KOPT-K1 (cell line): ENCODE measurements around the gene KLHL18.
"Not testable (repeated sequence)": the region's sequence is repeated elsewhere in the genome, so short reads cannot be mapped to it uniquely, and the experiment has no call there.

Experiments
- H3K27ac ChIP-seq: fragments of 200-600 bp; sonication (generic); 2 replicates; pipeline ENCODE4 v1.5.1; 2016; ENCODE audit warnings: antibody characterized with exemption, mild to moderate bottlenecking, low read depth, low read length; ENCODE audit not compliant: poor library complexity, severe bottlenecking
- H3K36me3 ChIP-seq: fragments of 200-600 bp; sonication (generic); 2 replicates; pipeline ENCODE4 v1.5.1; 2017; ENCODE audit warnings: antibody characterized with exemption, mild to moderate bottlenecking, low read length, moderate library complexity; ENCODE audit not compliant: insufficient read depth
- H3K9me3 ChIP-seq: fragments of 200-600 bp; sonication (generic); 2 replicates; pipeline ENCODE4 v1.5.1; 2017; ENCODE audit warnings: antibody characterized with exemption, low read length, mild to moderate bottlenecking; ENCODE audit not compliant: insufficient read depth, poor library complexity, severe bottlenecking

The KLHL18 gene

GRCh38 chr3:47355010-47355409 is 72.3 kb downstream of the KLHL18 start:
- Histone ChIP-seq H3K36me3 (no peaks in the 10 kb centered on the region), H3K9me3 (peaks cover 16% of the 10 kb centered on the region), H3K27ac (no peak overlapping the region)

GRCh38 chr3:47356201-47356600 is 73.5 kb downstream of the KLHL18 start:
- Histone ChIP-seq H3K36me3 (no peaks in the 10 kb centered on the region), H3K9me3 (peaks cover 23% of the 10 kb centered on the region), H3K27ac (no peak overlapping the region)

- Histone ChIP-seq H3K27ac (no peak overlapping the region), H3K9me3 (peaks cover 23% of the 10 kb centered on the region), H3K36me3 (no peaks in the 10 kb centered on the region)
Measured at GRCh38 chr3:47359323-47359722, 76.6 kb downstream of the KLHL18 start.

GRCh38 chr3:47360110-47360517 is 77.4 kb downstream of the KLHL18 start:
- peaks cover 23% of the 10 kb centered on the region for H3K9me3 ChIP-seq
- not testable (repeated sequence) for H3K27ac ChIP-seq, H3K36me3 ChIP-seq

GRCh38 chr3:47362701-47363100 is 80.0 kb downstream of the KLHL18 start:
- peaks cover 23% of the 10 kb centered on the region for H3K9me3 ChIP-seq
- no peak overlapping the region for H3K27ac ChIP-seq
- H3K36me3 ChIP-seq: no peaks in the 10 kb centered on the region

GRCh38 chr3:47365213-47366153 is 82.7 kb downstream of the KLHL18 start:
- Histone ChIP-seq H3K9me3 (peaks cover 2% of the 10 kb centered on the region), H3K36me3 (no peaks in the 10 kb centered on the region), H3K27ac (no peak overlapping the region)

GRCh38 chr3:47366833-47367232 is 84.1 kb downstream of the KLHL18 start:
- Histone ChIP-seq H3K36me3 (no peaks in the 10 kb centered on the region), H3K27ac (no peak overlapping the region), H3K9me3 (no peaks in the 10 kb centered on the region)

GRCh38 chr3:47367631-47368030 is 84.9 kb downstream of the KLHL18 start:
- no peaks in the 10 kb centered on the region for H3K9me3 ChIP-seq
- H3K36me3 ChIP-seq: no peaks in the 10 kb centered on the region
- H3K27ac ChIP-seq: no peak overlapping the region

GRCh38 chr3:47370020-47370419 is 87.3 kb downstream of the KLHL18 start:
- H3K27ac ChIP-seq, H3K9me3 ChIP-seq, H3K36me3 ChIP-seq: not testable (repeated sequence)

GRCh38 chr3:47370887-47371697 is 88.3 kb downstream of the KLHL18 start:
- no peaks in the 10 kb centered on the region for H3K9me3 ChIP-seq
- no peaks in the 10 kb centered on the region for H3K36me3 ChIP-seq
- no peak overlapping the region for H3K27ac ChIP-seq

GRCh38 chr3:47374587-47374986 is 91.8 kb downstream of the KLHL18 start:
- no peaks in the 10 kb centered on the region for H3K36me3 ChIP-seq
- no peaks in the 10 kb centered on the region for H3K9me3 ChIP-seq
- H3K27ac ChIP-seq: no peak overlapping the region

- H3K27ac ChIP-seq: no peak overlapping the region
- H3K9me3 ChIP-seq: no peaks in the 10 kb centered on the region
- no peaks in the 10 kb centered on the region for H3K36me3 ChIP-seq
Measured at GRCh38 chr3:47376393-47376792, 93.6 kb downstream of the KLHL18 start.

GRCh38 chr3:47377186-47377585 is 94.4 kb downstream of the KLHL18 start:
- Histone ChIP-seq H3K36me3 (no peaks in the 10 kb centered on the region), H3K27ac (no peak overlapping the region), H3K9me3 (no peaks in the 10 kb centered on the region)

- Histone ChIP-seq H3K9me3 (no peaks in the 10 kb centered on the region), H3K36me3 (no peaks in the 10 kb centered on the region; the same call in none of the 2 replicates), H3K27ac (no peak overlapping the region)
Measured at GRCh38 chr3:47378869-47379268, 96.1 kb downstream of the KLHL18 start.

GRCh38 chr3:47379411-47379899 is 96.7 kb downstream of the KLHL18 start:
- Histone ChIP-seq H3K27ac (peak overlapping the region; percentile 89), H3K9me3 (no peaks in the 10 kb centered on the region), H3K36me3 (no peaks in the 10 kb centered on the region; the same call in none of the 2 replicates)
